ENCODE results near the gene ATP5MC2.

DNA sequence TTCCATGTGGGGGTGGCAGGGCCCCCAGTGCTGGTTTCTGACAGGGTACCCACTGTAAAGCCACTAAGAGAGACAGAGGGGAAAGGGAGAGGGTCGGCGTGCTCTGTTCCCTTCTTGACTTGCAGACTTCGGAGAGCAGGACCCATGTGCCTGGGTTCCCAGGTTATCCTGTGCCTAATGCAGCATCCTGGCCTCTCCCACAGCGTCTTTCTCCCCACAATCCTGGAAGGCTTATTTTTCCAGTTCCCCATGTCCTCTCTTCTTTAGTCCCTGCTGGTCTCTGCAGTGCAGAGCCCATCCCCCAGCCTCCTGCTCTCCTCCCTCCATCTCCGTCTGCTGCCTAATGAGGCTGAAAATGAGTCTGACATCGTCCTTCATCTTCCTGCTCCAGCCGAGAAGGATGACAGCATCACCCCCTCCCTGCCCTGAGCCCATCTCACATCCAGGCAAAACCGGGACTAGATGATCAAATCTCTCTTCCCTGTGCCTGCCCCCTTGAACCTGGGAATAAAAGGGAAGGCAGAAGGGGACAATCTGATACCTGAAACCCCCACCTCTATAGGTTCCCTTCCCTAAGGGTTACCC is 36.3 kb upstream of the ATP5MC2 start:
- TF ChIP-seq, protein P1, sequence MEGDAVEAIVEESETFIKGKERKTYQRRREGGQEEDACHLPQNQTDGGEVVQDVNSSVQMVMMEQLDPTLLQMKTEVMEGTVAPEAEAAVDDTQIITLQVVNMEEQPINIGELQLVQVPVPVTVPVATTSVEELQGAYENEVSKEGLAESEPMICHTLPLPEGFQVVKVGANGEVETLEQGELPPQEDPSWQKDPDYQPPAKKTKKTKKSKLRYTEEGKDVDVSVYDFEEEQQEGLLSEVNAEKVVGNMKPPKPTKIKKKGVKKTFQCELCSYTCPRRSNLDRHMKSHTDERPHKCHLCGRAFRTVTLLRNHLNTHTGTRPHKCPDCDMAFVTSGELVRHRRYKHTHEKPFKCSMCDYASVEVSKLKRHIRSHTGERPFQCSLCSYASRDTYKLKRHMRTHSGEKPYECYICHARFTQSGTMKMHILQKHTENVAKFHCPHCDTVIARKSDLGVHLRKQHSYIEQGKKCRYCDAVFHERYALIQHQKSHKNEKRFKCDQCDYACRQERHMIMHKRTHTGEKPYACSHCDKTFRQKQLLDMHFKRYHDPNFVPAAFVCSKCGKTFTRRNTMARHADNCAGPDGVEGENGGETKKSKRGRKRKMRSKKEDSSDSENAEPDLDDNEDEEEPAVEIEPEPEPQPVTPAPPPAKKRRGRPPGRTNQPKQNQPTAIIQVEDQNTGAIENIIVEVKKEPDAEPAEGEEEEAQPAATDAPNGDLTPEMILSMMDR (conservative IDR thresholded peaks at IDR 0.05): no peak
- no peak for TF ChIP-seq ZFX (IDR thresholded peaks at IDR 0.05)

Measured in C4-2B (cell line).